HG03457 (cell line): Measurements from ENCODE around the gene TBC1D2B.

Experiments used
- ATAC-seq: cut with Tn5 transposase; IDR thresholded peaks from one replicate; pipeline ENCODE4 v1.9.1; 2021; ENCODE audit warnings: moderate number of reproducible peaks; ENCODE audit not compliant: unreplicated experiment

The TBC1D2B gene

GRCh38 chr15:78077053-78077870, at the start of gene TBC1D2B:
TSS of gene TBC1D2B (minus strand) at chr15:78077711. CDS start at chr15:78077652, 59 bp downstream.
- peak; percentile 50 for ATAC-seq

GRCh38 chr15:78125267-78125666, 47.8 kb upstream of the TBC1D2B start:
- ATAC-seq: no peak

GRCh38 chr15:78120523-78120922, 43.0 kb upstream of the TBC1D2B start:
- no peak for ATAC-seq

- no peak for ATAC-seq
These were observed 35.0 kb upstream of the TBC1D2B start for GRCh38 chr15:78112551-78112950.

- no peak for ATAC-seq
These were observed 34.3 kb upstream of the TBC1D2B start for GRCh38 chr15:78111788-78112187.

- no peak for ATAC-seq
These were observed 33.5 kb upstream of the TBC1D2B start for GRCh38 chr15:78110916-78111475.

- ATAC-seq: no peak
These were observed 32.6 kb upstream of the TBC1D2B start for GRCh38 chr15:78110096-78110495.

- no peak for ATAC-seq
These were observed 31.6 kb upstream of the TBC1D2B start for GRCh38 chr15:78109156-78109555.

GRCh38 chr15:78108300-78109084, 31.0 kb upstream of the TBC1D2B start:
- no peak for ATAC-seq

GRCh38 chr15:78107471-78107870, 30.0 kb upstream of the TBC1D2B start:
- no peak for ATAC-seq

- ATAC-seq: no peak
These were observed 28.1 kb upstream of the TBC1D2B start for GRCh38 chr15:78105476-78106241.

GRCh38 chr15:78104566-78105475, 27.3 kb upstream of the TBC1D2B start:
- no peak for ATAC-seq

GRCh38 chr15:78104119-78104479, 26.6 kb upstream of the TBC1D2B start:
- no peak for ATAC-seq

GRCh38 chr15:78103406-78104118, 26.1 kb upstream of the TBC1D2B start:
- ATAC-seq: no peak

- ATAC-seq: no peak
These were observed 25.2 kb upstream of the TBC1D2B start for GRCh38 chr15:78102741-78103140.

- ATAC-seq: no peak
These were observed 24.7 kb upstream of the TBC1D2B start for GRCh38 chr15:78102211-78102610.

GRCh38 chr15:78101423-78102105, 24.1 kb upstream of the TBC1D2B start:
- ATAC-seq: no peak

- no peak for ATAC-seq
These were observed 23.4 kb upstream of the TBC1D2B start for GRCh38 chr15:78100886-78101285.
